GM12878 (cell line): Measurements from ENCODE around the gene C10orf67. TPM values are rescaled to one million over a fixed set of nuclear protein-coding genes. Genes with fewer than 3 reads are reported as not detected.
A peak's percentile ranks its signal among the peaks of the same experiment; 100 is the strongest.

ENCODE experiments used
- ATAC-seq: fragments of 200-7000 bp; cut with Tn5 transposase; 3 replicates; pipeline ENCODE4 v1.9.1; 2020; ENCODE audit warnings: mild to moderate bottlenecking, moderate library complexity
- BruUV-seq: library from RNA; stranded (reverse); fragments of 400-500 nt; replicated peaks from 2 replicates; lab custom pipeline; 2021; lab: Mats Ljungman, UMichigan
- CTCF ChIA-PET: fragments of 300-600 bp; sonication (Branson Sonifier 250); formaldehyde crosslinking; extraction: SDS; loops from one replicate; lab custom pipeline; 2021; ENCODE audit warnings: inconsistent platforms; lab: Yijun Ruan, JAX
- POLR2A ChIA-PET: fragments of 350-600 bp; formaldehyde crosslinking; extraction: SDS; loops from one replicate; lab custom pipeline; 2021; ENCODE audit warnings: inconsistent platforms; lab: Charles Lee
- RAD21 ChIA-PET: fragments of 300-600 bp; sonication (Branson Sonifier 250); formaldehyde crosslinking; loops from one replicate; lab custom pipeline; 2023; ENCODE audit warnings: antibody characterized with exemption; ENCODE audit not compliant: unreplicated experiment; lab: Charles Lee
- SMC1A ChIA-PET: fragments of 300-600 bp; sonication (Branson Sonifier 250); formaldehyde crosslinking; loops from one replicate; lab custom pipeline; 2023; ENCODE audit not compliant: unreplicated experiment, uncharacterized antibody; lab: Charles Lee
- DNase-seq: peaks from one replicate; pipeline ENCODE4 v3.0.0-alpha.2; 2011; ENCODE audit warnings: low read depth, low spot score
- FAIRE-seq: peaks from 3 replicates; lab custom pipeline; 2011; peaks lifted over from hg19 to GRCh38; lab: Jason Lieb, UNC
- H2AFZ ChIP-seq: 2 replicates; pipeline ENCODE4 v1.6.0; 2011; ENCODE audit warnings: low read depth, low read length, control low read depth; ENCODE audit not compliant: control insufficient read depth
- H3K27ac ChIP-seq: 2 replicates; pipeline ENCODE4 v1.5.1; 2011; ENCODE audit warnings: control low read depth; ENCODE audit not compliant: control insufficient read depth, insufficient read depth
- H3K27me3 ChIP-seq, 2 experiments: replicated peaks in 1 of 2; 2 replicates each; pipeline versions ENCODE4 v1.6.0 to v1.6.1; 2011; ENCODE audit warnings: low read length in 1 of 2; ENCODE audit not compliant: control insufficient read depth in 2 of 2, insufficient read depth in 2 of 2
- H3K36me3 ChIP-seq, 2 experiments: 2 replicates each; pipeline ENCODE4 v1.5.1; 2011; ENCODE audit warnings: low read length in 1 of 2; ENCODE audit not compliant: control insufficient read depth in 2 of 2, insufficient read depth in 2 of 2
- H3K4me1 ChIP-seq: 2 replicates; pipeline ENCODE4 v1.6.1; 2011; ENCODE audit warnings: mild to moderate bottlenecking, low read length, moderate library complexity, mixed read lengths; ENCODE audit not compliant: control insufficient read depth, insufficient read depth
- H3K4me2 ChIP-seq: 2 replicates; pipeline ENCODE4 v1.6.0; 2011; ENCODE audit warnings: control low read depth; ENCODE audit not compliant: control insufficient read depth, insufficient read depth
- H3K4me3 ChIP-seq: fragments of 200-600 bp; sonication (generic); 2 replicates; pipeline ENCODE4 v1.5.1; 2016
- H3K79me2 ChIP-seq: 2 replicates; pipeline ENCODE4 v1.6.0; 2011; ENCODE audit warnings: low read length; ENCODE audit not compliant: control insufficient read depth, insufficient read depth
- H3K9ac ChIP-seq: 2 replicates; pipeline ENCODE4 v1.8.0; 2011; ENCODE audit warnings: low read length, control low read depth, mixed read lengths; ENCODE audit not compliant: control insufficient read depth, insufficient read depth
- H3K9me3 ChIP-seq: replicated peaks from 3 replicates; pipeline ENCODE4 v1.5.1; 2011; ENCODE audit warnings: mild to moderate bottlenecking, low read length; ENCODE audit not compliant: control insufficient read depth, insufficient read depth
- H4K20me1 ChIP-seq: 2 replicates; pipeline ENCODE4 v1.6.0; 2011; ENCODE audit not compliant: control insufficient read depth, insufficient read depth
- BRCA1 ChIP-seq: IDR thresholded peaks from 2 replicates; pipeline ENCODE4 v1.6.1; 2011; ENCODE audit warnings: low read depth, low read length, improper control_type of control experiment
- EP300 ChIP-seq, 2 experiments: fragments of 150-350 bp in 1 of 2; IDR thresholded peaks; 2 replicates each; pipeline ENCODE4 v1.6.1; 2011 to 2012; ENCODE audit warnings: low read depth in 2 of 2, low read length in 2 of 2, borderline replicate concordance in 1 of 2, improper control_type of control experiment in 1 of 2, inconsistent platforms in 1 of 2; ENCODE audit not compliant: control insufficient read depth in 1 of 2
- EZH2 ChIP-seq: IDR thresholded peaks from 2 replicates; pipeline ENCODE4 v1.6.1; 2012; ENCODE audit warnings: low read depth, mild to moderate bottlenecking, control low read depth, inconsistent platforms, low read length, borderline replicate concordance; ENCODE audit not compliant: control insufficient read depth
- MYC ChIP-seq: IDR thresholded peaks from 2 replicates; pipeline ENCODE4 v1.6.1; 2011; ENCODE audit warnings: mild to moderate bottlenecking, low read length, moderate library complexity, inconsistent platforms; ENCODE audit not compliant: insufficient read depth, insufficient replicate concordance, insufficient read length, severe bottlenecking
- SMARCA5 ChIP-seq: fragments of 450-650 bp; IDR thresholded peaks from 2 replicates; pipeline ENCODE4 v1.6.1; 2017; ENCODE audit warnings: mild to moderate bottlenecking
- TCF7 ChIP-seq: IDR thresholded peaks from 2 replicates; pipeline ENCODE4 v1.6.1; 2014; ENCODE audit warnings: antibody characterized with exemption, borderline replicate concordance
- WGBS: methylation state at CpG from one replicate; pipeline ENCODE4 v1.1.6; 2016; ENCODE audit warnings: low lambda C conversion rate; ENCODE audit not compliant: insufficient replicate concordance, insufficient coverage; ENCODE audit errors: missing lambda C conversion rate; 5-methylcytosine and 5-hydroxymethylcytosine counted together
- in situ Hi-C: fragments of 300-500 bp; cut with MboI; formaldehyde crosslinking; loops from 9 replicates; pipeline ENCODE4 v1.14.3; 2018; ENCODE audit warnings: mixed read lengths
- intact Hi-C: fragments of 100-400 bp; cut with micrococcal nuclease; formaldehyde crosslinking; loops from one replicate; pipeline ENCODE4 v1.14.2; 2022; ENCODE audit not compliant: unreplicated experiment
- polyA plus RNA-seq, 11 experiments: library from polyadenylated mRNA; depleted of rRNA in 4 of 11; unstranded in 6 of 11; stranded (reverse) in 5 of 11; fragments of >200 nt; fragmentation: Nextera tagmentation in 4 of 11; fragmentation: Illumina TruSeq in 1 of 11; extraction: Ambion mirVana in 4 of 11; extraction: Trizol in 1 of 11; gene quantifications; 1 replicate in 1 of 11; 2 replicates in 10 of 11; pipeline versions ENCODE4 v1.2.1 to v1.2.3, GENCODE V29; 2011 to 2016; ENCODE audit warnings: inconsistent platforms in 2 of 11, missing spikeins in 2 of 11, low read depth in 1 of 11
- total RNA-seq, 4 experiments: library from RNA; depleted of rRNA in 3 of 4; stranded (reverse); fragments of >200 nt in 3 of 4; fragmentation: Illumina TruSeq in 1 of 4; extraction: Trizol in 1 of 4; gene quantifications; 2 replicates each; pipeline versions ENCODE4 v1.2.1 to v1.2.3, GENCODE V29; 2013 to 2021
- TF ChIP-seq, protein P1 (sequence below): fragments of 450-650 bp; IDR thresholded peaks from 2 replicates; pipeline ENCODE4 v1.6.1; 2016; ENCODE audit warnings: mild to moderate bottlenecking, moderate library complexity, borderline replicate concordance
- TF ChIP-seq, protein P2 (sequence below), 3 experiments: IDR thresholded peaks in 2 of 3; conservative IDR thresholded peaks in 1 of 3; 2 replicates each; pipeline ENCODE4 v1.5.1; 2011; ENCODE audit warnings: low read depth in 3 of 3, low read length in 3 of 3, mild to moderate bottlenecking in 3 of 3, control low read depth in 2 of 3, moderate library complexity in 2 of 3, inconsistent platforms in 1 of 3, mixed read lengths in 1 of 3; ENCODE audit not compliant: control insufficient read depth in 2 of 3, insufficient read depth in 1 of 3; ENCODE audit errors: extremely low read depth in 1 of 3
- TF ChIP-seq, protein P3 (sequence below): IDR thresholded peaks from 2 replicates; pipeline ENCODE4 v1.6.1; 2011; ENCODE audit warnings: borderline replicate concordance, low read depth, mild to moderate bottlenecking, moderate library complexity, low read length; ENCODE audit not compliant: insufficient read depth, poor library complexity, severe bottlenecking

Gene C10orf67
- total and polyA plus RNA-seq, 10 of the 15 experiments (the other 5 are each of a cell fraction or from before 2014, with no cell fraction given), result 0.06 TPM; not detected in 9

DNA sequence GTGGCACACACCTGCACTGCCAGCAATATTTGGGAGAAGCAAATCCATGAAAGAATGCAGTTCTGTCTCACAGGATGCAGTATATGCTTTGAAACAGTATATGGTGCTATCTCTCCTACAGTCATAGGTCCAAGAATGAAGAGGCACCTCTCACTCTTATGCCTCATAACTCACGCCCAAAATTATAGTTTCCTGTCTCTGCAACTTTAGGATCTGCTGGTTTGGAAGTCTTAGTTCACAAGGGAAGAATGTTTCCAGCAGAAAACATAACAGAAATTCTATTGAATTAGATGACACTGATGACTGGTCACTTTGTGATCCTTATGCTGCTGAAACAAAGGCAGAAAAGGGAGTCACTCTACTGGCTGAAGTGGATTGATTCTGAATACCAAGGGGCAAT lies 5.7 kb downstream of the C10orf67 start (continued):
- TF ChIP-seq TCF7, result no peak

DNA sequence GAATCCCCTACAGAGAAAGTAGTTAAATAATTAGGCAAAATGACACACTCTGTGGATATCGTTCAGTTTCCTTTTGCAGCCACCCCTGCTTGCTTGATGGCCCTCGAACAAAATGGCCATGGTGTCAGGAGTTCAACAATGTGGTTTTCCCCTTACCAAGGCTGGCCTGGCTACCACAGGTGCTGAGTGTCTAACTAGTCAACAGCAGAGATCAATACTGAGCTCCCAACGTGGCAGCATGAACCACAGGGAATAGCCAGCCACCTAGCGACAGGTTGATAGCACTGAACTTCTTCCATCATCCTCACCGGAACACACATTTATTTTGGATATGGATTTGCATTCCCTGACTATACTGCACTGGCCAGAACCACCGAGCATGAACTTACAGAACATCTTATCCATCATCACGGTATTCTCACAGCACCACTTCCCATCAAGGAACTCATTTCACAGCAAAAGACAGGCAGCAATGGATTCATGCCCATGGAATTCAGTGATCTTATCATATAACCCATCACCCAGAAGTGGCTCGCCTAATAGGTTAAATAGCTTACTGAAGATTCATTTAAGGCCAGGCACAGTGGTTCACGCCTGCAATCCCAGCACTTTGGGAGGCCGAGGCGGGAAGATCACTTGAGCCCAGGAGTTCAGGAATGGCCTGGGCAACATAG lies 6.3 kb downstream of the C10orf67 start:
- RAD21 ChIA-PET, result no interaction called here
- Histone ChIP-seq H3K36me3 (no peaks in the 10 kb centered on the region), H3K9me3 (no peaks in the 10 kb centered on the region), H3K27ac (no peak overlapping the region), H3K27me3 (no peaks in the 10 kb centered on the region; a peak in 1 of 4 replicates), H3K4me2 (no peak overlapping the region), H3K4me3 (no peak overlapping the region), H3K4me1 (no peaks in the 10 kb centered on the region), H3K79me2 (no peaks in the 10 kb centered on the region), H3K9ac (no peak overlapping the region), H2AFZ (no peak overlapping the region), H4K20me1 (no peaks in the 10 kb centered on the region; the same call in 1 of the 2 replicates)
- TF ChIP-seq BRCA1 (no peak), EP300 (IDR thresholded peaks at IDR 0.05; ENCODE audit: borderline replicate concordance in 1 of 2, control insufficient read depth in 1 of 2, low read depth in 2 of 2, low read length in 2 of 2) (no peak), SMARCA5 (no peak), MYC (no peak), EZH2 (no peak)
- TF ChIP-seq, protein P1, sequence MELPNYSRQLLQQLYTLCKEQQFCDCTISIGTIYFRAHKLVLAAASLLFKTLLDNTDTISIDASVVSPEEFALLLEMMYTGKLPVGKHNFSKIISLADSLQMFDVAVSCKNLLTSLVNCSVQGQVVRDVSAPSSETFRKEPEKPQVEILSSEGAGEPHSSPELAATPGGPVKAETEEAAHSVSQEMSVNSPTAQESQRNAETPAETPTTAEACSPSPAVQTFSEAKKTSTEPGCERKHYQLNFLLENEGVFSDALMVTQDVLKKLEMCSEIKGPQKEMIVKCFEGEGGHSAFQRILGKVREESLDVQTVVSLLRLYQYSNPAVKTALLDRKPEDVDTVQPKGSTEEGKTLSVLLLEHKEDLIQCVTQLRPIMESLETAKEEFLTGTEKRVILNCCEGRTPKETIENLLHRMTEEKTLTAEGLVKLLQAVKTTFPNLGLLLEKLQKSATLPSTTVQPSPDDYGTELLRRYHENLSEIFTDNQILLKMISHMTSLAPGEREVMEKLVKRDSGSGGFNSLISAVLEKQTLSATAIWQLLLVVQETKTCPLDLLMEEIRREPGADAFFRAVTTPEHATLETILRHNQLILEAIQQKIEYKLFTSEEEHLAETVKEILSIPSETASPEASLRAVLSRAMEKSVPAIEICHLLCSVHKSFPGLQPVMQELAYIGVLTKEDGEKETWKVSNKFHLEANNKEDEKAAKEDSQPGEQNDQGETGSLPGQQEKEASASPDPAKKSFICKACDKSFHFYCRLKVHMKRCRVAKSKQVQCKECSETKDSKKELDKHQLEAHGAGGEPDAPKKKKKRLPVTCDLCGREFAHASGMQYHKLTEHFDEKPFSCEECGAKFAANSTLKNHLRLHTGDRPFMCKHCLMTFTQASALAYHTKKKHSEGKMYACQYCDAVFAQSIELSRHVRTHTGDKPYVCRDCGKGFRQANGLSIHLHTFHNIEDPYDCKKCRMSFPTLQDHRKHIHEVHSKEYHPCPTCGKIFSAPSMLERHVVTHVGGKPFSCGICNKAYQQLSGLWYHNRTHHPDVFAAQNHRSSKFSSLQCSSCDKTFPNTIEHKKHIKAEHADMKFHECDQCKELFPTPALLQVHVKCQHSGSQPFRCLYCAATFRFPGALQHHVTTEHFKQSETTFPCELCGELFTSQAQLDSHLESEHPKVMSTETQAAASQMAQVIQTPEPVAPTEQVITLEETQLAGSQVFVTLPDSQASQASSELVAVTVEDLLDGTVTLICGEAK, result no peak
- TF ChIP-seq, protein P2, sequence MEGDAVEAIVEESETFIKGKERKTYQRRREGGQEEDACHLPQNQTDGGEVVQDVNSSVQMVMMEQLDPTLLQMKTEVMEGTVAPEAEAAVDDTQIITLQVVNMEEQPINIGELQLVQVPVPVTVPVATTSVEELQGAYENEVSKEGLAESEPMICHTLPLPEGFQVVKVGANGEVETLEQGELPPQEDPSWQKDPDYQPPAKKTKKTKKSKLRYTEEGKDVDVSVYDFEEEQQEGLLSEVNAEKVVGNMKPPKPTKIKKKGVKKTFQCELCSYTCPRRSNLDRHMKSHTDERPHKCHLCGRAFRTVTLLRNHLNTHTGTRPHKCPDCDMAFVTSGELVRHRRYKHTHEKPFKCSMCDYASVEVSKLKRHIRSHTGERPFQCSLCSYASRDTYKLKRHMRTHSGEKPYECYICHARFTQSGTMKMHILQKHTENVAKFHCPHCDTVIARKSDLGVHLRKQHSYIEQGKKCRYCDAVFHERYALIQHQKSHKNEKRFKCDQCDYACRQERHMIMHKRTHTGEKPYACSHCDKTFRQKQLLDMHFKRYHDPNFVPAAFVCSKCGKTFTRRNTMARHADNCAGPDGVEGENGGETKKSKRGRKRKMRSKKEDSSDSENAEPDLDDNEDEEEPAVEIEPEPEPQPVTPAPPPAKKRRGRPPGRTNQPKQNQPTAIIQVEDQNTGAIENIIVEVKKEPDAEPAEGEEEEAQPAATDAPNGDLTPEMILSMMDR (IDR thresholded peaks at IDR 0.05 in 2 of 3, conservative IDR thresholded peaks at IDR 0.05 in 1 of 3; ENCODE audit: control insufficient read depth in 2 of 3, extremely low read depth in 1 of 3, insufficient read depth in 1 of 3, low read depth in 3 of 3, low read length in 3 of 3), result 0 out of 6 replicates have a peak, but pooled peaks of 1 of the 3 experiments have one; percentile 8
- TF ChIP-seq, protein P3, sequence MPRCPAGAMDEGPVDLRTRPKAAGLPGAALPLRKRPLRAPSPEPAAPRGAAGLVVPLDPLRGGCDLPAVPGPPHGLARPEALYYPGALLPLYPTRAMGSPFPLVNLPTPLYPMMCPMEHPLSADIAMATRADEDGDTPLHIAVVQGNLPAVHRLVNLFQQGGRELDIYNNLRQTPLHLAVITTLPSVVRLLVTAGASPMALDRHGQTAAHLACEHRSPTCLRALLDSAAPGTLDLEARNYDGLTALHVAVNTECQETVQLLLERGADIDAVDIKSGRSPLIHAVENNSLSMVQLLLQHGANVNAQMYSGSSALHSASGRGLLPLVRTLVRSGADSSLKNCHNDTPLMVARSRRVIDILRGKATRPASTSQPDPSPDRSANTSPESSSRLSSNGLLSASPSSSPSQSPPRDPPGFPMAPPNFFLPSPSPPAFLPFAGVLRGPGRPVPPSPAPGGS, result no peak
- BruUV-seq, result no TSS peak
- SMC1A ChIA-PET, result no interaction called here
- in situ Hi-C loops, result no loop called here
- CTCF ChIA-PET, result interaction anchor here (1.5 kb wide), 1 partner anchor 24 kb away, joined by 4 read pairs; no protein-coding TSS in a partner anchor
- FAIRE-seq (no peak), DNase-seq (no peak), ATAC-seq (peak; percentile 72)
- 39% methylated on average over 11 of the region's 11 CpGs for WGBS
- intact Hi-C loops, result no loop called here
- POLR2A ChIA-PET, result no interaction called here
